Neural progenitor cell (in vitro differentiated cells): Measurements from ENCODE around the gene KRTAP9-6. TPM values are rescaled to one million over a fixed set of nuclear protein-coding genes. Genes with fewer than 3 reads are reported as not detected.
"Not testable (repeated sequence)": the region's sequence is repeated elsewhere in the genome, so short reads cannot be mapped to it uniquely, and the experiment has no call there.

Experiments
- DNase-seq: peaks from one replicate; pipeline ENCODE4 v3.0.0-alpha.2; 2016; ENCODE audit warnings: low spot score
- H2AFZ ChIP-seq: fragments of 200-600 bp; sonication (generic); replicated peaks from 2 replicates; pipeline ENCODE4 v1.6.1; 2016; ENCODE audit warnings: antibody characterized with exemption
- H3F3A ChIP-seq: fragments of 200-600 bp; sonication (generic); 2 replicates; pipeline ENCODE4 v1.6.1; 2016; ENCODE audit warnings: antibody characterized with exemption, low read depth
- H3K27ac ChIP-seq: fragments of 200-600 bp; sonication (generic); 2 replicates; pipeline ENCODE4 v1.5.1; 2016; ENCODE audit warnings: mild to moderate bottlenecking
- H3K27me3 ChIP-seq: fragments of 200-600 bp; sonication (generic); 2 replicates; pipeline ENCODE4 v1.6.1; 2016; ENCODE audit warnings: mild to moderate bottlenecking, moderate library complexity
- H3K36me3 ChIP-seq: fragments of 200-600 bp; sonication (generic); 2 replicates; pipeline ENCODE4 v1.5.1; 2016
- H3K4me1 ChIP-seq: fragments of 200-600 bp; sonication (generic); 2 replicates; pipeline ENCODE4 v1.6.1; 2016; ENCODE audit warnings: mixed run types
- H3K4me2 ChIP-seq: fragments of 200-600 bp; sonication (generic); 2 replicates; pipeline ENCODE4 v1.6.1; 2016
- H3K4me3 ChIP-seq: fragments of 200-600 bp; sonication (generic); 2 replicates; pipeline ENCODE4 v1.5.1; 2016
- H3K79me2 ChIP-seq: fragments of 200-600 bp; sonication (generic); 2 replicates; pipeline ENCODE4 v1.6.1; 2016; ENCODE audit warnings: low read depth
- H3K9ac ChIP-seq: fragments of 200-600 bp; sonication (generic); 2 replicates; pipeline ENCODE4 v1.6.1; 2016
- H3K9me3 ChIP-seq: fragments of 200-600 bp; sonication (generic); 2 replicates; pipeline ENCODE4 v1.5.1; 2016; ENCODE audit warnings: low read depth
- H4K20me1 ChIP-seq: fragments of 200-600 bp; sonication (generic); 2 replicates; pipeline ENCODE4 v1.6.1; 2016; ENCODE audit warnings: low read depth
- H3K27ac Mint-ChIP-seq: 3 replicates; pipeline ENCODE4 v1.8.0; 2021; ENCODE audit warnings: mixed read lengths
- H3K27me3 Mint-ChIP-seq: 2 replicates; pipeline ENCODE4 v1.8.0; 2022; ENCODE audit warnings: low read depth, mild to moderate bottlenecking, inconsistent platforms, moderate library complexity, mixed read lengths; ENCODE audit not compliant: insufficient read depth
- H3K36me3 Mint-ChIP-seq: 3 replicates; pipeline ENCODE4 v1.8.0; 2021; ENCODE audit warnings: mixed read lengths
- H3K4me1 Mint-ChIP-seq: 3 replicates; pipeline ENCODE4 v1.8.0; 2021; ENCODE audit warnings: mixed read lengths
- H3K4me3 Mint-ChIP-seq: 3 replicates; pipeline ENCODE4 v1.8.0; 2021; ENCODE audit warnings: mild to moderate bottlenecking, moderate library complexity, mixed read lengths
- H3K9me3 Mint-ChIP-seq: 3 replicates; pipeline ENCODE4 v1.8.0; 2020; ENCODE audit warnings: mixed read lengths
- EZH2 ChIP-seq: fragments of 200-600 bp; sonication (generic); IDR thresholded peaks from 2 replicates; pipeline ENCODE4 v1.6.1; 2017; ENCODE audit warnings: antibody characterized with exemption, mild to moderate bottlenecking, moderate library complexity
- EZH2phosphoT487 ChIP-seq: fragments of 200-600 bp; sonication (generic); IDR thresholded peaks from 2 replicates; pipeline ENCODE4 v1.6.1; 2017; ENCODE audit warnings: antibody characterized with exemption
- total RNA-seq: library from RNA; depleted of rRNA; stranded (reverse); fragments of >200 nt; gene quantifications from 2 replicates; pipeline ENCODE4 v1.2.3, GENCODE V29; 2015; ENCODE audit warnings: low replicate concordance
- TF ChIP-seq, protein P1 (sequence below): fragments of 200-600 bp; sonication (generic); IDR thresholded peaks from 2 replicates; pipeline ENCODE4 v1.5.1; 2017; ENCODE audit warnings: antibody characterized with exemption, mild to moderate bottlenecking

Gene KRTAP9-6
- total RNA-seq, 1 donor from 2014 or later, result not detected

- H3K36me3 Mint-ChIP-seq, H2AFZ ChIP-seq, H3F3A ChIP-seq, H3K79me2 ChIP-seq, H3K9ac ChIP-seq, DNase-seq, H3K36me3 ChIP-seq, H3K9me3 Mint-ChIP-seq, H3K9me3 ChIP-seq, H3K27ac Mint-ChIP-seq, H3K4me3 ChIP-seq, H3K4me1 Mint-ChIP-seq, H3K27ac ChIP-seq, H3K4me1 ChIP-seq, H3K27me3 ChIP-seq, H3K27me3 Mint-ChIP-seq, H3K4me2 ChIP-seq, H3K4me3 Mint-ChIP-seq, H4K20me1 ChIP-seq: not testable (repeated sequence)
These were observed 27.2 kb upstream of the KRTAP9-6 start, which contains the start of gene KRTAP9-8 for GRCh38 chr17:41237949-41238437. Gene KRTAP9-8 (plus strand): TSS chr17:41237999. CDS start chr17:41238052, 53 bp downstream.

- H3K4me1 Mint-ChIP-seq, H3K9me3 Mint-ChIP-seq, H3K9ac ChIP-seq, H3K79me2 ChIP-seq, H3K4me3 ChIP-seq, DNase-seq, H3K9me3 ChIP-seq, H2AFZ ChIP-seq, H3K4me3 Mint-ChIP-seq, H3K36me3 Mint-ChIP-seq, H3K27ac ChIP-seq, H3K36me3 ChIP-seq, H3K4me2 ChIP-seq, H3K27me3 ChIP-seq, H3K27me3 Mint-ChIP-seq, H3F3A ChIP-seq, H3K4me1 ChIP-seq, H3K27ac Mint-ChIP-seq, H4K20me1 ChIP-seq: not testable (repeated sequence)
These were observed 18.0 kb upstream of the KRTAP9-6 start for GRCh38 chr17:41246995-41247787.

DNA sequence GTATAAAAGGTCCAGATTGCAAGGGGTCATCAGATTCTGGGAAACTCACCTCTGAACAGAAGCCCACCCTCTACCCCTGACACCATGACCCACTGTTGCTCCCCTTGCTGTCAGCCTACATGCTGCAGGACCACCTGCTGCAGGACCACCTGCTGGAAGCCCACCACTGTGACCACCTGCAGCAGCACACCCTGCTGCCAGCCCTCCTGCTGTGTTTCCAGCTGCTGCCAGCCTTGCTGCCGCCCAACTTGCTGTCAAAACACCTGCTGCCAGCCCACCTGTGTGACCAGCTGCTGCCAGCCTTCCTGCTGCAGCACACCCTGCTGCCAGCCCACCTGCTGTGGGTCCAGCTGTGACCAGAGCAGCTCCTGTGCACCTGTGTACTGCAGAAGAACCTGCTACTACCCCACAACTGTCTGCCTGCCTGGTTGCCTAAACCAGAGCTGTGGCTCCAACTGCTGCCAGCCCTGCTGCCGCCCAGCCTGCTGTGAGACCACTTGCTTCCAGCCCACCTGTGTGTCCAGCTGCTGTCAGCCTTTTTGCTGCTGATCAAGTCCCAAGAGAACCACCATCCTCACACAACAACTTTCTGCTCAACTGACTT, 15.4 kb upstream of the KRTAP9-6 start, which contains the start of gene KRTAP9-4:
TSS of gene KRTAP9-4 (plus strand) at position 51 of the 604 bp plus-strand sequence. CDS start at position 85, 34 bp downstream.
- H3K4me2 ChIP-seq, H3F3A ChIP-seq, H3K27ac ChIP-seq, H2AFZ ChIP-seq, H3K4me1 Mint-ChIP-seq, H3K9ac ChIP-seq, H3K36me3 Mint-ChIP-seq, H3K9me3 Mint-ChIP-seq, H3K4me3 ChIP-seq, H3K27me3 Mint-ChIP-seq, H3K4me1 ChIP-seq, H3K36me3 ChIP-seq, H3K79me2 ChIP-seq, H3K9me3 ChIP-seq, H3K4me3 Mint-ChIP-seq, H4K20me1 ChIP-seq, DNase-seq, H3K27me3 ChIP-seq, H3K27ac Mint-ChIP-seq: not testable (repeated sequence)

- Histone ChIP-seq H2AFZ (no peak overlapping the region), H4K20me1 (no peaks in the 10 kb centered on the region), H3K4me3 (no peak overlapping the region), H3K9ac (no peak overlapping the region), H3K79me2 (no peaks in the 10 kb centered on the region), H3K27ac (no peak overlapping the region), H3K27me3 (no peaks in the 10 kb centered on the region), H3K9me3 (no peaks in the 10 kb centered on the region), H3K4me2 (no peak overlapping the region), H3F3A (no peaks in the 10 kb centered on the region), H3K4me1 (no peaks in the 10 kb centered on the region), H3K36me3 (no peaks in the 10 kb centered on the region)
- no peaks in the 10 kb centered on the region for H3K4me1 Mint-ChIP-seq
- H3K27ac Mint-ChIP-seq, result no peak overlapping the region
- H3K4me3 Mint-ChIP-seq, result no peak overlapping the region
- peaks cover 13% of the 10 kb centered on the region for H3K27me3 Mint-ChIP-seq
- TF ChIP-seq, protein P1, sequence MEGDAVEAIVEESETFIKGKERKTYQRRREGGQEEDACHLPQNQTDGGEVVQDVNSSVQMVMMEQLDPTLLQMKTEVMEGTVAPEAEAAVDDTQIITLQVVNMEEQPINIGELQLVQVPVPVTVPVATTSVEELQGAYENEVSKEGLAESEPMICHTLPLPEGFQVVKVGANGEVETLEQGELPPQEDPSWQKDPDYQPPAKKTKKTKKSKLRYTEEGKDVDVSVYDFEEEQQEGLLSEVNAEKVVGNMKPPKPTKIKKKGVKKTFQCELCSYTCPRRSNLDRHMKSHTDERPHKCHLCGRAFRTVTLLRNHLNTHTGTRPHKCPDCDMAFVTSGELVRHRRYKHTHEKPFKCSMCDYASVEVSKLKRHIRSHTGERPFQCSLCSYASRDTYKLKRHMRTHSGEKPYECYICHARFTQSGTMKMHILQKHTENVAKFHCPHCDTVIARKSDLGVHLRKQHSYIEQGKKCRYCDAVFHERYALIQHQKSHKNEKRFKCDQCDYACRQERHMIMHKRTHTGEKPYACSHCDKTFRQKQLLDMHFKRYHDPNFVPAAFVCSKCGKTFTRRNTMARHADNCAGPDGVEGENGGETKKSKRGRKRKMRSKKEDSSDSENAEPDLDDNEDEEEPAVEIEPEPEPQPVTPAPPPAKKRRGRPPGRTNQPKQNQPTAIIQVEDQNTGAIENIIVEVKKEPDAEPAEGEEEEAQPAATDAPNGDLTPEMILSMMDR, result no peak
- TF ChIP-seq EZH2 (no peak), EZH2phosphoT487 (no peak)
- no peaks in the 10 kb centered on the region for H3K9me3 Mint-ChIP-seq
- DNase-seq, result no peak
- H3K36me3 Mint-ChIP-seq, result no peaks in the 10 kb centered on the region
These were observed 13.9 kb upstream of the KRTAP9-6 start for GRCh38 chr17:41251261-41251660.
